SIG-M5 treated with dmso at 0.1 percent for 504 hours (cell line): Measurements from ENCODE around the gene SOCS3.

Experiments
- DNase-seq: peaks from one replicate; lab custom pipeline; 2025; ENCODE audit not compliant: unreplicated experiment; lab: John Stamatoyannopoulos, UW

Gene SOCS3

GRCh38 chr17:78391051-78391431, 31.2 kb upstream of the SOCS3 start:
- DNase-seq = no peak

- DNase-seq = no peak
These were observed 30.6 kb upstream of the SOCS3 start for GRCh38 chr17:78390241-78391050.

- DNase-seq = peak; percentile 97
These were observed 28.4 kb upstream of the SOCS3 start for GRCh38 chr17:78387977-78388941.

- DNase-seq = no peak
These were observed 24.8 kb upstream of the SOCS3 start for GRCh38 chr17:78384479-78385175.

- peak; percentile 97 for DNase-seq
These were observed 24.0 kb upstream of the SOCS3 start for GRCh38 chr17:78383725-78384471.

GRCh38 chr17:78381601-78382232, 21.8 kb upstream of the SOCS3 start:
- peak; percentile 67 for DNase-seq

- DNase-seq = no peak
These were observed 20.5 kb upstream of the SOCS3 start for GRCh38 chr17:78380370-78380769.

- peak; percentile 56 for DNase-seq
These were observed 19.2 kb upstream of the SOCS3 start for GRCh38 chr17:78379131-78379491.

- DNase-seq = peak; percentile 66
These were observed 18.6 kb upstream of the SOCS3 start, which contains the start of gene PGS1 for GRCh38 chr17:78378225-78379130. PGS1 (plus strand) TSS chr17:78378649; CDS start chr17:78378666, 17 bp downstream.

GRCh38 chr17:78377858-78378224, 18.0 kb upstream of the SOCS3 start:
- no peak for DNase-seq

GRCh38 chr17:78376161-78376560, 16.3 kb upstream of the SOCS3 start:
- no peak for DNase-seq

GRCh38 chr17:78375401-78376151, 15.7 kb upstream of the SOCS3 start:
- DNase-seq = peak; percentile 63

- no peak for DNase-seq
These were observed 14.9 kb upstream of the SOCS3 start for GRCh38 chr17:78374631-78375274.

- no peak for DNase-seq
These were observed 14.3 kb upstream of the SOCS3 start for GRCh38 chr17:78374189-78374588.

GRCh38 chr17:78372841-78373240, 13.0 kb upstream of the SOCS3 start:
- no peak for DNase-seq

- DNase-seq = no peak
These were observed 11.2 kb upstream of the SOCS3 start for GRCh38 chr17:78371056-78371455.

GRCh38 chr17:78369791-78370381, 10.0 kb upstream of the SOCS3 start:
- no peak for DNase-seq
